NCI-H446 treated with DMSO at 0.1 percent for 48 hours (cell line): ENCODE measurements around the gene CARMIL1.

ENCODE experiments used
- DNase-seq: peaks from one replicate; lab custom pipeline; 2025; lab: John Stamatoyannopoulos, UW

CARMIL1 gene

DNA sequence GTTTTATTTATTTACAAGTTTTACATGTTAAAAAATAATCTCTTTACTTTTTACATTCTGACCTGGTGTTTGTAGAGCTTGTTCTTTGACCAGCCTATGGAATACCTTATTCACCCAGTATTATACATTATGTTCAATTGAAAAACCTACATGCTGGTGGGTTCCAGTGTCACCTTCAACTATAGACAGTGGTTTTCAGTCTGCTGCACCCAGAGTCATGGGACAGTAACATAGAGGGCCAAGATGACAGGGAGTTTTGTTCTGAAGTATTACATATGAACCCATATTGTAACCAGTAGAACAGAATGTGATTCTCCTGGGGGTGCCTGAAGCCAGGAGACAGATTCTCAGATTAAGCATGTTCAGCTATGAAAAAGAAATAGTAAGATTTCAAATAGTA is 233.4 kb downstream of the CARMIL1 start:
- no peak for DNase-seq

- no peak for DNase-seq
Observed at GRCh38 chr6:25519856-25520255, 240.7 kb downstream of the CARMIL1 start.

GRCh38 chr6:25524542-25524941 is 245.4 kb downstream of the CARMIL1 start:
- DNase-seq, result no peak

GRCh38 chr6:25525078-25525477 is 245.9 kb downstream of the CARMIL1 start:
- no peak for DNase-seq

DNA sequence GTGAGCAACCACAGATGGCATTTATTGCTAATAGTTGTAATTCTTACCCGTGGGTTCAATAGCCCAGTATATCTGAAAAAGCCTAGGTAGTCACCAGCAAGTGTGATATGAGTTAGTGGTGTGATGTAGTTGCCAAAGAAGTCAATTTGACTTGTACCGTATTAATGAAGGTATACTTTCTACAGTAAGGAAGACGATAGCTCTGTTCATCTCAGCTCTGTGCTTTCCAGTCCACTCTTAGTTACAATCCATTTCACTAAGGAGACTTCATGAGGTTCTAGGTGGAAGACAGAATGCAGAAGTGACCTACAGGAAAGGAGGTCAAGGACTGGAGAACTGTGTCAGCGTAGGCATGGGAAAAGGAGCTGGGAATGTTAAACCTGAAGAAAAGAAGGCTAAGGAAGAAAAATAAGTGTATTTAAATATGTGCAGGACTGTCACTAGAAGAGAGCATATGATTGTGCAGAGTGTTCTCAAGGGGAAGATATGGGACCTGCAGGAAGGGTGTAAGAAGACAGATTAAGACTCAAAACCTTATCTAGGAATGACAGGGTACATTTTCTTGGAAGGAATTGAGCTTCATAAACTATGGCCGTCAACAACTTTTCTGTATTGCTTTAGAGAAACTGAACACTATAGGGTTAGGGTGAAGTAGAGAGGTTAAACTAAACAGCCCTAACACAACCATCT is 255.9 kb downstream of the CARMIL1 start:
- DNase-seq, result no peak

DNA sequence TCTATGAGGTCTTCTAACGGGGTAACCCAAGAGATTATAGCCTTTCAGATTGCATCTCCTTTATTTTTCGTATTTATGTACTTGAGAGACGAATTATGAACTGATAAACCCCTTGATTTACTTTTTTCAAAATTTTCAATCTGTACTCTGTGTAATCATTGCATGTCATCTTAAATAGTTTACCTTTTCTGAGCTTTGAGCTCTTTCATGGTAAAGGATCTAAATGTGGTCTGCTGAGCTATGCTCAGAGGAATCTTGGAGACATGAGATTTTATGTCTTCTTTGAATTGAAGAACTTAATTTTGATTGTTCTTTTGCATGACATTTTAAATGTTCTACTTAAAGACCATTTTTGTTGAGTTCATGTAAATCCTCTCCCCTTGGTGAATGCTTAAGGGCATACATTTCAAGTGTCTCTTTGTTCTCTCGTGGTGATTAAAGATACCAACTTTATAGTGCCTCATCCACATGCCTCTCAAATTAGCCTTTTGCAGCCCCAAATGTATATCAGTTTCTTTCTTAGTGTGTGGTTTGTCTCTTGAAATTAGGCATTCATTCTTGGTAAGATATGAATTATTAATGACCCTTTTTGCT is 256.6 kb downstream of the CARMIL1 start:
- no peak for DNase-seq

DNA sequence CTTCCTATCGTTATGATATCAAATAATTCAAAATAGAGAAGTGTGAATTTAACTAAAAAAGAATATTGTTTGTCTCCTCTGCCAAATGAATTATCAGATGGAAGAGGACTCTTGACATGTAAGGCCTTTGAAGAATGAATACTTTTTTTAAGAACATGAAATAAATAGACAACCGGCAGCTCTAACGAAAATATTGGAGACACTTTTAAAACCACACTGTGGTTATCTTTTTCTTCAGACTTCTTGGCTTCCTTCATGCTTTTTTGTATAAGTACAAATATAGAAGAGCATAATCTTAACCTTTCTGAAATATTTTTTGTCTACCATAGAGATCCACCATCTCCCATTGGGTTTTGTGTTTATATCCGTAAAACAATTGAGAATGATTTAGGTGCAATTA is 257.6 kb downstream of the CARMIL1 start:
- DNase-seq, result no peak

GRCh38 chr6:25537349-25538018 is 258.3 kb downstream of the CARMIL1 start:
- DNase-seq, result no peak

- no peak for DNase-seq
Observed at GRCh38 chr6:25541228-25541627, 262.1 kb downstream of the CARMIL1 start.

- no peak for DNase-seq
Observed at GRCh38 chr6:25542984-25543910, 264.1 kb downstream of the CARMIL1 start.

DNA sequence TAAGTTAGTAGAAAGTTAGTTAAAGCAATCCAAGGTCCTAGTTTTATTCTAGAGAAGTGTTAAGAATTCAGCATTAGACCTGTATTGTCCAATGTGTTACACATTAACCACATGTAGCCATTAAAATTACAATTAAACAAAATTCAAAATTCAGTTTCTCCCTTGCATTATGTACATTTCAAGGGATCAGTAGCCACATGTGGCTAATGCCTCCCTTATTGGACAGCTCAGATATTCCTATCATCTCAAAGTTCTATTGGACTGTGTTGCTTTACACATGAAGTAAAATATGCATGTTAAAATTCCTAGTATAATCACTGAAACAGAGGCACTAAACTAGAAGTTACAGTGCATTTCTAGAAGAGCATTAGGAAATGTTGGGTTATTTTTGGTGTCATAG is 265.7 kb downstream of the CARMIL1 start:
- no peak for DNase-seq

- DNase-seq, result no peak
Observed at GRCh38 chr6:25547797-25548196, 268.6 kb downstream of the CARMIL1 start.

- no peak for DNase-seq
Observed at GRCh38 chr6:25548451-25548850, 269.3 kb downstream of the CARMIL1 start.

- DNase-seq, result no peak
Observed at GRCh38 chr6:25550631-25551030, 271.5 kb downstream of the CARMIL1 start.

DNA sequence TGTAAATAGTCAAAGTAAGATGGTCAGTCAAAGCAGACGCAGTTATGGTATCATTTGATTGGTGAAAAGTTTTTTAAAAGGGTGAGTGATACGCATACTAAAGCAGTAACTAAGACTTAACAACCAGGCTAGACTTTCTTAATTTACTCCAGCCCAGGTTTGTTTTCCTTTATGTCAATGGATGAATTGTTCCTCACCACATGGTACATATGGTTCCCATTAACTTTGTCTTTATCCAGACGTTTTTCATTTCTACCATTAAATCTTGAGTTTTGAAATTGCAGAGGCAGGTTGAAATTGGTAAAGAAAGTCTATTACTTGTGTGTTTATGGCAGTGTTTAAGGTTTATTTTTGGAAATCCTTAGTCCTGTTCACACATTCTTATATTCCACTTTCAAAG is 274.3 kb downstream of the CARMIL1 start:
- no peak for DNase-seq

GRCh38 chr6:25555188-25555587 is 276.0 kb downstream of the CARMIL1 start:
- DNase-seq, result no peak

DNA sequence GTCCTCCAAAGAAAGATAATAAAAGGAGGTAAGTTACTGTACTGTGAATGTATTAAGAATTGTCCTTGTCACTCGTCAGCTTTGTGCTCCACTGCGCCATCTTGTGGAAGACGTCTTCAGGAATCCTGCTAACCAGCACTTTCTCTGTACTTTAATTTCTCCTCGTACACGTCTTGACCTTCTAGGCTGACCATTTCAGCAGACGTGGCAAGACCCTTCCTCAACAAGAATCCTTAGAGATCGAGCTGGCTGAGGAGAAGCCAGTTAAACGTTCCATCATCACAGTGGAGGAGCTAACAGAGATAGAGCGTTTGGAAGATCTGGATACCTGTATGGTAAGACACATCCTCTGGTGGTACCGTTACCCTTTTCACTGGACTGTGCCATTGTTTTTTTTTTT is 277.3 kb downstream of the CARMIL1 start:
- DNase-seq, result peak; percentile 43

DNA sequence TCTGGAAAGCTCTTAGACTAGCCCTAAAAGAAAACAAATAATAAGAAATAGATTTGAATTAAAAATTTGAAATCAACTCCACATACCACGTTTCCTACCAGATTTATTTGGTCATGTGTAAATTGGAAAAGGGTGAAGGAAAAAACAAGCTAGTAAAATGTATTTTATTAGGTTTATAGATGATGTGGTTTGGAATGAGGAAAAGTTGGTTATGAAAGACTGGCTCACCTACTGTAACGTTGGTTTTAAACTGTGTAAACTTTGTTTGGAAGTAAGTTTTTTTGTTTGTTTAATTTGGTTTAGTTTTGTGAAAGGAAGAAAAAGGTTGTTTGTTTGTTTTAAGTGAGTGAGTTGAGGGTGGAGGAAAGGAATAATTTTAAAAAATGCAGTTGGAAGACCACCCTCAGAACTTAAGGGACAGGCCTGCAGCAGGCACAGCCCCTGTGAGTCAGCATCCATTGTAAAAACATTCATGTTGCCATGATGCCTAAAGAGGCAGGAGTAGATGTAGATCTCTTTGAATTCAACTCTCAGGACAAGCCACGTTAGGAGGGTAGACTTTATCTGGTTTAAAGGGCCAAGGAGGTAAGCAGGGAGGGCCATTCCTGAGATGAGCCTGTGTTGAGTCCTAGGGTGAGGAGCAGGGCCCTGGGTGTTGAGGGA is 279.1 kb downstream of the CARMIL1 start:
- no peak for DNase-seq

DNA sequence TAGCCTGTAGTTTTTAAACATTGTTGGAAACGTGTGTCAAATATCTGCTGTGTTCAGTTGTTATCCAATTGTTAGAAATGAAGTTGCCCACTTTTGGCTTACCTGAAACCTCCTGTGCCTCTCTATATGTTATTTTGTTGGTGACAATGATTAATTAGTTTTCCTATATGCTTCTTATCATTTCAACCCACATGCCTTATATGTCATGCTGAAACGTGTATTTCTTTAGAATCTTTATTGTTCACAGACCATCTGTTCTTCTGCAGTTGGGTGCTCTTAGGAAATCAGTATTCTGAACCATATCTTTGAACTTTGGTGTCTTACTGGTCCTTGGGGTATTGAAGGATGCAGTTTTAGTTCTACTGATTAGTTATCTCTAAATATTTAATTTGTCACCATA is 281.7 kb downstream of the CARMIL1 start:
- DNase-seq, result no peak

DNA sequence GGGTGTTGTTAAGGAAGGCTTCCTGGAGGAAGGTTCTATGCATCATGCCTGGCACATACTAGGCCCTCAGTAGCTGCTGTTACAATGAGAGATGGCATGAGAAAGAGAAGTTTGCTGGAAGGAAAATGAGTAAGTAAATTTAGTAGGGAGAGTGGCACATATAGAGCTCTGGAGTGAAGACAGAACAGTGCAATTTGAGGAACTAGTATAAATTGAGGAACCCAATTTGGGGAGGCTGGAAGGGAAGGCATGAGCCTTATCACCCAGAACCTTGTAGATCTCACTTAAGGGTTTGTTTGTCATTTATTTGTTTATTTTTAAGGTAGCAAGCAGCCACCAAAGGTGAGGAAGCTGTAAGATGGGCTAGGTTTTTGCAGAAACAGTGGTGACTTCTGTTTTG is 285.8 kb downstream of the CARMIL1 start:
- no peak for DNase-seq

DNA sequence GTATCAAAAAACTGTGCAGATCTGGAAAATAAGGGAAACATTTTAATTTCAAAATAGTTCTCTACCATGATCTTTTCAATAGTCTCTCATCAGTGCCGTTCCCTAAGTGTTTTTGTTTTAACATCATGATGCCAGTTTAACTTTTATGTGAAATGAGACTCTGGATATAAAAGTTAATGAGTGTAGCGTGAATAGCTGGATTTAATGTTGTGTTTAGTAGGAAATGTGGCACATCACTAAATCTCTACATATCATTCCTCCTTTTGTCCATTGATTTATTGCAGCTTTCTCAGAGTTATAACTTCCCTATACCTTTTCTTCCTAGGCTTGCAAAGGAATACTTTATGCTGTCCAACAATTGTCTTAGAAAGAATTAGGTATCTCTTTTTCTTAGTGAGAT is 291.4 kb downstream of the CARMIL1 start:
- DNase-seq, result no peak

- no peak for DNase-seq
Observed at GRCh38 chr6:25576919-25577318, 297.7 kb downstream of the CARMIL1 start.
